ENCODE measurements around the gene ASPDH.

GRCh38 chr19:50510121-50510670 is 3.5 kb downstream of the ASPDH start:
- no peak for TF ChIP-seq CTCF (IDR thresholded peaks at IDR 0.05)
- TF ChIP-seq POLR2AphosphoS5 (IDR thresholded peaks at IDR 0.05) = no peak
- TF ChIP-seq POLR2A (IDR thresholded peaks at IDR 0.05) = no peak
- no peak for TF ChIP-seq EP300 (IDR thresholded peaks at IDR 0.05)

Measured in gastroesophageal sphincter (tissue), 3 donors.